ENCODE measurements around the gene MYO5A. TPM values are rescaled to one million over a fixed set of nuclear protein-coding genes. Genes with fewer than 3 reads are reported as not detected.

MYO5A gene
- total RNA-seq, 1 donor from 2014 or later: 41.1 TPM

DNA sequence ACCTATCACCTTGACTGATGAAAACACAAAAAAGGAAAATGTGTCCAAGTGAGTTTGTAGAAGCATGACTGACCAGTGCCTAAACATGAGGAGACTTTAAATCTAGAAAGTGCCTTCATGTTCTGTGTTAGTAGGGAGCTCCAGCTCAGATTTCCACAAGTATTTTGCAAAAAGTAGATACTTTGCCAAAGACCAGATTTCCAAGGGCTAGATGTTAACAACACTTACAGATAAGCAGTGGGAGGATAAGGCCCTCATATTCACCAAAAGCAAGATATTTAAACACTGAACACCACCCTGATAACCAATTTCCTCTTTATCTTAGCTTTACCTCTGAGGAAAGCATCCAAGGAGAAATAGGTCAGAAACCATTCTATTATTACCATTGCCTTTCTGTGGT, 91.0 kb downstream of the MYO5A start:
- Mint-ChIP-seq H3K27ac (ENCODE audit: unreplicated experiment) (no peak overlapping the region), H3K27me3 (ENCODE audit: unreplicated experiment) (no peaks in the 10 kb centered on the region), H3K4me3 (ENCODE audit: unreplicated experiment) (no peak overlapping the region), H3K9me3 (ENCODE audit: unreplicated experiment) (no peaks in the 10 kb centered on the region), H3K36me3 (ENCODE audit: unreplicated experiment) (peaks cover 2% of the 10 kb centered on the region), H3K4me1 (ENCODE audit: unreplicated experiment) (peaks cover 24% of the 10 kb centered on the region)
- no peak for DNase-seq (ENCODE audit: extremely low spot score, unreplicated experiment)
- TF ChIP-seq, protein P1, sequence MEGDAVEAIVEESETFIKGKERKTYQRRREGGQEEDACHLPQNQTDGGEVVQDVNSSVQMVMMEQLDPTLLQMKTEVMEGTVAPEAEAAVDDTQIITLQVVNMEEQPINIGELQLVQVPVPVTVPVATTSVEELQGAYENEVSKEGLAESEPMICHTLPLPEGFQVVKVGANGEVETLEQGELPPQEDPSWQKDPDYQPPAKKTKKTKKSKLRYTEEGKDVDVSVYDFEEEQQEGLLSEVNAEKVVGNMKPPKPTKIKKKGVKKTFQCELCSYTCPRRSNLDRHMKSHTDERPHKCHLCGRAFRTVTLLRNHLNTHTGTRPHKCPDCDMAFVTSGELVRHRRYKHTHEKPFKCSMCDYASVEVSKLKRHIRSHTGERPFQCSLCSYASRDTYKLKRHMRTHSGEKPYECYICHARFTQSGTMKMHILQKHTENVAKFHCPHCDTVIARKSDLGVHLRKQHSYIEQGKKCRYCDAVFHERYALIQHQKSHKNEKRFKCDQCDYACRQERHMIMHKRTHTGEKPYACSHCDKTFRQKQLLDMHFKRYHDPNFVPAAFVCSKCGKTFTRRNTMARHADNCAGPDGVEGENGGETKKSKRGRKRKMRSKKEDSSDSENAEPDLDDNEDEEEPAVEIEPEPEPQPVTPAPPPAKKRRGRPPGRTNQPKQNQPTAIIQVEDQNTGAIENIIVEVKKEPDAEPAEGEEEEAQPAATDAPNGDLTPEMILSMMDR (IDR thresholded peaks at IDR 0.05): no peak

DNA sequence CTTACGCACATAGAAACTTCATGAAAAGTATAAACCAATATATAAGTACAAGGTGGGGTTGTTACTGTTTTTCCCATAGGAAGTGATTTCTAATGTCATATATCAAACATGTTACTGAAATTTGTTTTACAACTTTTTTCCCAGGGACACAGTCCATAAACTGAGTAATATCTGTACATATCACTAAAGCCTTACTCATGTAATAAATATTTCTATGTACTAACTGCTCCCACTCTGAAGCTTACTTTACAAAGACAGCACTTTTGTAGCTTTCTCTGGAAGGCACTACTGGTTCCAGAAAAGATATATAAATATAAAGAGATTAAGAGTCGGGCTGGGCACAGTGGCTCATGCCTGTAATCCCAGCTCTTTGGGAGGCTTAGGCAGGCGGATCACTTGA, 91.7 kb downstream of the MYO5A start:
- no peak for DNase-seq (ENCODE audit: extremely low spot score, unreplicated experiment)
- H3K4me3 Mint-ChIP-seq (ENCODE audit: unreplicated experiment): no peak overlapping the region

DNA sequence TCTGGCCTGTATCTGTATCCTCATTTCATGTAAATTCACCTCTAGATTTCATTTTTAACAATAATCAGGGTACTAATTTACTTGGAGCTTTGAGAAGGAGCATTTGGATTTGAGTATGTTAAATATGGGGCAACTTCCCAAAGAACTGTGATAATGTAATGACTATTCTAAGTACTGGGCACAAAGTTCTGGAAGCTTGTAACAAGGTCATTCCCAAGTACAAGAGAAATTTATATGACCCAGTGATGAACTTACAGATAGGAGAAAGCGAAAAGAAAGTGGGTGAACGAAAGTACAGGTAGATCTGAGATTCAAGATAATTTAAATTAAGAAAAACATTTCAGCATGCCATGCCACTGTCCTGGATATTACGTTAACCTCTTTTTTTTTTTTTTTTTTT, 93.8 kb downstream of the MYO5A start:
- TF ChIP-seq, protein P1 (IDR thresholded peaks at IDR 0.05): no peak
- H3K9me3 Mint-ChIP-seq (ENCODE audit: unreplicated experiment): no peaks in the 10 kb centered on the region
- H3K27me3 Mint-ChIP-seq (ENCODE audit: unreplicated experiment): no peaks in the 10 kb centered on the region
- H3K4me3 Mint-ChIP-seq (ENCODE audit: unreplicated experiment): no peak overlapping the region
- no peak overlapping the region for H3K27ac Mint-ChIP-seq (ENCODE audit: unreplicated experiment)
- H3K36me3 Mint-ChIP-seq (ENCODE audit: unreplicated experiment): peaks cover 2% of the 10 kb centered on the region
- H3K4me1 Mint-ChIP-seq (ENCODE audit: unreplicated experiment): peaks cover 11% of the 10 kb centered on the region
- no peak for DNase-seq (ENCODE audit: extremely low spot score, unreplicated experiment)

More for the DNA sequence above, 91.7 kb downstream of the MYO5A start:
- H3K4me1 Mint-ChIP-seq (ENCODE audit: unreplicated experiment): peaks cover 18% of the 10 kb centered on the region
- no peaks in the 10 kb centered on the region for H3K9me3 Mint-ChIP-seq (ENCODE audit: unreplicated experiment)
- no peaks in the 10 kb centered on the region for H3K27me3 Mint-ChIP-seq (ENCODE audit: unreplicated experiment)
- H3K27ac Mint-ChIP-seq (ENCODE audit: unreplicated experiment): no peak overlapping the region
- peaks cover 2% of the 10 kb centered on the region for H3K36me3 Mint-ChIP-seq (ENCODE audit: unreplicated experiment)
- TF ChIP-seq, protein P1 (IDR thresholded peaks at IDR 0.05): no peak

DNA sequence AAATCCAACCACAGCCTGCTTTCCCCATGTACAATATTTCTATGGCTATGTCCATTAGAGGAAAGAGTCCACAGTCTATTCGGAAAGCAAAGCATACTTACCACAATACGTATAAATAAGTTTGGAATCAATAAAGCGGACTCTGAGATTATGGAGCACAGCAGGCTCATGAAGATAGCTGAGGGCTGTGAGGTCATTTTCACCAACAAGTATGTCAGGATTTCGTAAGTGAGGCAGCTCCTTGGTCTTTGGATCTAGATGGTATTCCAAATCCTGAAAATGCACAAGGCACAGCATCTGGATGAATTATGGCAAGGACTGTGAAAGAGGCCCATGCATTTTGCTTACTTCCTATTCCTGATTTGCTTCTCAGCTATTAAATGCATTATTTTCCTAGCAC, 100.4 kb downstream of the MYO5A start:
- no peak for DNase-seq (ENCODE audit: extremely low spot score, unreplicated experiment)
- no peak overlapping the region for H3K4me3 Mint-ChIP-seq (ENCODE audit: unreplicated experiment)

DNA sequence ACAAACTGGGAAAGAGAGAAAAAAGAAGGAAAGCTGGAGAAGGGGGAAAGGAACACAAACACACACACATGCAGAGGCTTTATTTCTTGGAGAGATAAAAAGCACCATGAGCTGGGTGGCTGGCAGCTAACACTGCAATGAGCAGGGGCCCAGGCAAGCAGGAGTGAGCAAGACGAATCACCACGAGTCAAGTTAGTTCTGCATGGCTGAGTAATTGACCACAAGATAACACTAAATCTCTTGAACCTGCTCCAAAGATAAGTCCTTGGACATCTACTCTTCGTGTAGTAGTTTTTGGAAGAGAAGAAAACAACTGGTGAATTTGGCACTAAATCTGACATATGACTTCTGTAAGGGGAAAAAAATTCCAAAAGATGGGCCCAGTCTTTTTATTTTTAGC, 100.9 kb downstream of the MYO5A start:
- Mint-ChIP-seq H3K9me3 (ENCODE audit: unreplicated experiment) (no peaks in the 10 kb centered on the region), H3K4me1 (ENCODE audit: unreplicated experiment) (peaks cover 8% of the 10 kb centered on the region), H3K27me3 (ENCODE audit: unreplicated experiment) (no peaks in the 10 kb centered on the region), H3K4me3 (ENCODE audit: unreplicated experiment) (no peak overlapping the region), H3K36me3 (ENCODE audit: unreplicated experiment) (peaks cover 14% of the 10 kb centered on the region), H3K27ac (ENCODE audit: unreplicated experiment) (no peak overlapping the region)
- no peak for DNase-seq (ENCODE audit: extremely low spot score, unreplicated experiment)
- TF ChIP-seq, protein P1 (IDR thresholded peaks at IDR 0.05): no peak

More for the DNA sequence above, 100.4 kb downstream of the MYO5A start:
- H3K27ac Mint-ChIP-seq (ENCODE audit: unreplicated experiment): no peak overlapping the region
- TF ChIP-seq, protein P1 (IDR thresholded peaks at IDR 0.05): no peak
- H3K27me3 Mint-ChIP-seq (ENCODE audit: unreplicated experiment): no peaks in the 10 kb centered on the region
- peaks cover 8% of the 10 kb centered on the region for H3K4me1 Mint-ChIP-seq (ENCODE audit: unreplicated experiment)
- H3K36me3 Mint-ChIP-seq (ENCODE audit: unreplicated experiment): peaks cover 14% of the 10 kb centered on the region
- no peaks in the 10 kb centered on the region for H3K9me3 Mint-ChIP-seq (ENCODE audit: unreplicated experiment)

Measured in osteocyte (in vitro differentiated cells).